NCI-H2227 treated with DMSO at 0.1 percent for 48 hours (cell line): ENCODE data around the gene KRT40.
A peak's percentile ranks its signal among the peaks of the same experiment; 100 is the strongest.

Experiments used
- DNase-seq: peaks from one replicate; lab custom pipeline; 2025; lab: John Stamatoyannopoulos, UW

The KRT40 gene

DNA sequence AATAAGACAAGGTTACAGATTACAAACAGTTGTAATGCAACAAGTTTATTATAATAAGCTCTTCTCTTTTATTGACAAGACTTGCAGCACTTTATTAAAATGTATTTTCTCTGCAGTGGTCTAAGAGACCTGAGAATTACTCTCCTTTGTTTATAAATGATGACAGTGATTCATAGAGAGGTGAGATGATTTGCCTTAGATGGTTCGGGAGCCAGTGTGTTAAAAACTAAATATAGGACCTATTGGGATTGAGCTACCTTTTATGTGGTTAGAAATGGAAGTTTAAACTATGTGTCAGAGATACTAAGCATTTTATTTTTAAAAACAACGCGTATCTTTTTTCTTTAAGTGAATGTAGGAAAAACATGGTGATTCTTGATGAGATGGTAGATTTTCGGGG, 12.7 kb upstream of the KRT40 start:
- DNase-seq = no peak

DNA sequence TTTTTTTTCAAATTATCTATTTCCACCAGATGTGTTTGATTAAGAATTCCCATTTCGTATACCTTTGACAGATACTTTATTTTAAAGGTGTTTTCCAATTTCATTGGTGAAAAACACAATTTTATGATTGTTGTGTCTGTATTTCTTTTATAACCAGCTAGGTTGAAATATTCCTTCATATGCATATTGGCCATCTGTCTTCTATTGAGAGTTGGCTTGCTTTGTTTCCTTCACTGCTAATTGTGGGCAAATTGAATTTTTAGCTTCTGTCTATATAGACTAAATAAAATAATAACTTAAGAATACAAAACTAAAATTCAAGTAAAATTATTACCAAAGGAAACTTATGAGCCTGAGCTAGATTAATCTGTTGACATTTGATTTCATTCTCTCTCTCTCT, 11.0 kb upstream of the KRT40 start:
- no peak for DNase-seq

DNA sequence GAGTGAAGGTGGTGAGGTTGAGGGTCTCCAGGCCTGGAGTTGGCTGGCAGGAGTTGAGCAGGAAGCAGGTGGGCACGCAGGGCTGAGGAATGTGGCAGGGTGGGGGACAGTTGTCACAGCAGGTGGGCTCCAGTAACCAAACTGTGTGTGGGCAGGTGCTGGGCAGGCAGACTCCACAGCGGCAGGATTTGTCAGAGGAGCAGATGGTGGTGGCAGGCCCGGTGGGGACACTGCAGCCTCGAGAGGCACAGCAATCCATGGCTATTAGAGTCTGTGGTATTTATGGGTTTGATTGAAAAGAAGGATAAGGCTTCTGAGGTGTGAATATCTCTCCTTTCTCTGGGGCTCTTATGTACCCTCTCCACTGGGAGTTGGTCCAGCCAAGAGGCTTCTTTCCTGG, 9.7 kb upstream of the KRT40 start, which contains the start of gene KRTAP3-3:
Gene KRTAP3-3 (minus strand): TSS at position 326 of the 400 bp plus-strand sequence. CDS start 67 bp downstream, at position 259.
- DNase-seq = no peak

DNA sequence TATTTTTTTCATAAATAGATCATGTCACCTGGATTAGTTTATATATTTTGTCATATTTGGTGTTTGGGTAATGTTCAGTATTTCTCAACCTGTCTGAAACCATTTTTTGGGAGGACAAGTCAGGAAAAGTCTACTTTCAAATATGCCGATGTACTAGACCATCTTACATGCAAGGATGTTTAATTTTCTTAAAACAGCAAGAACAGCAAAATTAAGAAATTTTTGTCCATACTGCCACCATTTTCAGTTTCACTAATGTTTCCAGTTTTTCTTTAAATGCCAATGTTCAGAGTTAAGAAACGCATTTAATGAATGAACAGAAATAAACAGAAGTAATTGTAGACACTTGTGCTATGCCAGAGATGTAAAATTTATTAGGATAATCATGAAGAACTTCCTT, 9.0 kb upstream of the KRT40 start:
- DNase-seq = no peak

DNA sequence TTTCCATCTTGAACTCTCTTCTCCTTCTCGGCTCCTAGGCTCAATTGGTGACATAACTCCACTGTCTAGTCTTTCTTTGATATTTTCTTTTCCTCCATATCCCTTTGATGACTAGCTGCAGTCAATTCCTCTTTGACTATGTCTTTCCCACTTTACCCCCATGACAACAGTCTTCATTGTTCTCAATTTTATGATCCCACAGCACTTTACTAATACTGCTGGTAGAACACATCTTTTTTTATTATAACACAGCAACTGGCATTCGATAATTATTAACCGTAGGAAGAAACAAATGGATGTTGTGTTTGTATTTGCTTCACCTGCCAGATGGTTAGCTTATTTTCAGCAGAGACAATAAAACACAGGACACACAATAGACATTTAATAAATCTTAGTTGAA, 8.5 kb upstream of the KRT40 start:
- no peak for DNase-seq

DNA sequence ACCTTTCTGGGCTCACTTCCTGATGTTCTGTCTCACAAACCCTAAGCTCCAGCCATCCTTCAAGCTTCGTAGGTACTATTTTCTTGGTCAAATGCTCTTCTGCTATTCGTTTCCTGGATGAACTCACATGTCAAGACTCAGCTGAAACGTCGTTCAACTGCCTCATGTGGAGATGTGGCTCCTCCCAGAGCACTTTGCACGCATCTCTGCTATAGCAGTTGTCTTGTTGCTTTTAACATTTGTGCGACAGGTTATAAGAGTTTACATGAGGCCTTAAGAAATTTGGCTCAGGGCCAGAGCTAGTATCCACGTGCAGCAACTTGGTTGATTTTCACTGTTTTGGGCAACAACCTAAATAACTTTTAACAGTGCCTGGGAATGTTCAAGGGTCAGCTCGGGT, 2.8 kb upstream of the KRT40 start:
- no peak for DNase-seq

DNA sequence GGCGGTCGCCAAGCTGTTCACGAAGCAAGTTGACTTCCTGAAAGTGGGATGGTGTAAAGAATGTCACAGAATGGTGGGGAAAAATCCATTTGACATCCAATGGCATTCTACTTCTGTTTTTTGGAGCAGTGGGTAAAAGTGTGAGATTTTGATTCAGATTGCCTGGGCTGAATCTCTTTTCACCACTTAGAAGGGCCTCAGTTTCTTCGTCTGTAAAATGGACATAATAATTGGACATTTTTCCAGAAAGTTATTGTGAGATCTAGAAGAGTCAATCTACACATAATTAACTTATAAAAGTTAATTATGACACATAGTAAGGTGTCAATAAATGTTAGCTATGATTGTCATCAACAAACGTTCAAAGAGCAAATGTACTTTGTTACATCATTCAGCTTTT, 3.0 kb downstream of the KRT40 start:
- DNase-seq = no peak

DNA sequence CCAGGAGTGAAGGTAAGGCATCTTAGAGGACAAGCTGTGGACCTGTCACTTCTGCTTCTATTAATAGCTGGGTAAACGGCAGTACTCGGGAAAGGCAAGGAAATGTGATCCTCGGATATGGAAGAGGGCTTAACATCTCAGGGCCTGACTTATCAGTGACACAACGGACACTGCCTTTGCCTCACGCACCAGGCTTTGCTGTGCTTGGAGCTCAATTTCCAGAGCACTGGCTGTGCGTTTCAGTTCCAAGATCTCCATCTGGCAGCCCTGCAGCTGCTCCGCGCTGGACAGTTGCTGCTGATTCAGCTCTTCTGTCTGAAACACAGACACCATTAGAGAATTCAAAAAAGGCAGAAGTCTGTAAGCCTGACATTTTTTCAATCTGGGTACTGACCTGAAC, 3.5 kb downstream of the KRT40 start:
- DNase-seq = peak; percentile 33

DNA sequence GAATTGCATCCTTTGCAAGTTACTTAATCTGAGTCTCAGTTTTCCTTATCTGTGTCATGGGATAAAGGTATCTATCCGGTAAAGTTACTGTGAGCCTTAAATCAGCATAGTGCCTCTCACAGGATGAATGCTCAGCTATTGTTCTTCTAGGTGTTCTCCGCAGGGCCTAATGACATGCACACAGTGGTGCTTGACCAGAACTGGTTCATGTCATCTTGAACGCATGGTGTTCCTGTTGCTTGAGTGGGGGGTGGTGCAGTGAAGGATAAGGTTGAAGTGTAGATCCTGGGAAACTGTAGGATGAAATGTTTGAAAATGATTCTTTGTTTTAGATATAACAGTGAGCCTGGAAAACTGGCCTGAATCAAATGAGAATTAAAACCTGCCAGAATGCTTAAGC, 4.0 kb downstream of the KRT40 start:
- no peak for DNase-seq

DNA sequence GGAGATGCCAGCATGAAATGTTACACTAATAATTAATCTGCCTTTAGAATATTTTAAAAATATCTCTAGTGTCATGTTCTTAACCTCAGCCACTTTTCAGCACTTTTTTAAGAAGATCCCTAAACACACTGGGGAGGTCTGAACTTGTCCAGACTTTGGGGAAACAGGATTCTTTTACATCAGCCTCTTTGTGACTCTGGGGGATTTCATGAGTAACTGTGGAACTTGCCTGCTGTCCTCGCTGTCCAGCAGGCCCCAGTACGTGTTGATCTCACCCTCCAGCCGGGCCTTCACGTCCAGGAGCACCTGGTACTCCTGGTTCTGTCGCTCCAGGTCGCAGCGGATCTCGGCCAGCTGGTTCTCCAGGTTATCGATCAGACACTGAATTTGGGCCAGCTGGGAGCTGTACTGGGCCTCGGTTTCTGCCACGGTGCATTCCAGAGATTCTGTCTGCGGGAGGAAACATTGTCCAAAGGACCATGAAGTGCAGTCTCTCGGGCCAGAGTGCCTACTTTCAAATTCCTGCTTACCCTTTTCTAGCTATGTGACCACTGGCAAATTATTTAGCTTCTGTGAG, 5.5 kb downstream of the KRT40 start:
- DNase-seq = no peak

DNA sequence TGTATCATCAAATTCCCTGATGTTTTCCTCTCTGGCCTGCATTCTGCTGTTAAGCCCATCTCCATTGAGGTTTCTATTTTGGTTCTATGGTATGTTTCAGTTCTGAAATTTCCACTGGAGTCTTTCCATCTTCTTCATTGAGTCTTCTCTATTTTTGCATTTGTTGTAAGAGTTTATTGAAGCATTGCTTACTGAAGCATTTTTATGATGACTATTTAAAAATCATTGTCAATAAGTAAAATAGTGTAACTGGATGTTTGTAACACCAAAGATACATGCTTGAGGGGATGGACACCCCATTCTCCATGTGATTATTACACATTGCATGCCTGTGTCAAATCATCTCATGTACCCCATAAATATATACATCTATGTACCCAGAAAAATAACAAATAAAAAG, 8.6 kb downstream of the KRT40 start:
- DNase-seq = no peak

DNA sequence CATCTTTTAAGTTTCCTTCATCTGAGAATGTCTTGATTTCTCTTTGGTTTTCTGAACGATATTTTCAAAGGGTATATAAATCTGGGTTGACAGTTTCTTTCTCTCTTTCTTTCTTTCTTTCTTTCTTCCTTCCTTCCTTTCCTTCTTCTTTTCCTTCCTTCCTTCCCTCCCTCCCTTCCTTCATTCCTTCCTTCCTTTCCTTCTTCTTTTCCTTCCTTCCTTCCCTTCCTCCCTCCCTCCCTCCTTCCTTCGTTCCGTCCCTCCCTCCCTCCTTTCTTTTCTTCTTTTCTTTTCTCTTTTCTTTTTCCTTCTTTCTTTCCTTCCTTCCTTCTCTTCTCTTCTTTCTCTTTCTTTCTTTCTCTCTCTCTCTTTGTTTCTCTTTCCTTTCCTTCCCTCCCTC, 9.8 kb downstream of the KRT40 start:
- DNase-seq = no peak

DNA sequence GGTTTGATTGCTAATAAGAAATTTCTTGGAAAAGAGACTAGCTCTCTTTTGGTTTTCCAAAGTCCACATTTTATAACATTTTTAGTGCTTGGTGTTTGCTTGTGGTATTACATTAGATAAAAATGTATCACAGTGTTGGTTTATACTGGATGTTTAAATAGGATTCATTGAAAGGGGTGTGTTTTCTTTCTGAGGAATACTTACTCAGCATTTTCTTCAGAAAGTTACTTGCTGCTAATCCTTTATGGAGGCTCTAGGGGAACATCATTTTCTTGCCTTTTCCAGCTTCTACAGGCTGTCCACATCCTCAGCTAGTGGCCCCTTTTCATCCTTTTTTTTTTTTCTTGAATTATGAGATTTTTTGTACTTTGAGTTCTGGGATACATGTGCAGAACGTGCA, 16.5 kb downstream of the KRT40 start:
- no peak for DNase-seq

DNA sequence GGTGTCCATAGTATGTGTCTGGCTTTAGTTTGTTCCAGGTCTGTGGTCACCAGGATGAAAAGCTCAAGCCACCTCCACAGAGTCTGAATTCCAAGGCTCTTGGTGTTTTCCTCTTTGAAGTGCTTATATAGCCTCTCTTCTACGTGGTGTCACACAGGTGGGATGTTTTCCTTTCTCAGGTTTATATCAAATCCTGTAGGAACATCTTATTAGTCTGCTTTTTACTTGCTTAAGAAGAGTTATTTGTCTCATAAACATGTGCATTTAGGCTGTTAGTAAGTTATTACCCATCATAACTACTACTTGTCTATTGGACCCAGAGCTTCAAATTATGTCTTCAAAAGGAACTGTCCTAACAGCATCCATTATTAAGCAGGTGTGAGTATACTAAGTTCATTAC, 17.3 kb downstream of the KRT40 start, which contains the start of gene KRT39:
Gene KRT39 (minus strand): TSS at position 101 of the 400 bp plus-strand sequence. CDS start 92 bp downstream, at position 9.
- DNase-seq = no peak

DNA sequence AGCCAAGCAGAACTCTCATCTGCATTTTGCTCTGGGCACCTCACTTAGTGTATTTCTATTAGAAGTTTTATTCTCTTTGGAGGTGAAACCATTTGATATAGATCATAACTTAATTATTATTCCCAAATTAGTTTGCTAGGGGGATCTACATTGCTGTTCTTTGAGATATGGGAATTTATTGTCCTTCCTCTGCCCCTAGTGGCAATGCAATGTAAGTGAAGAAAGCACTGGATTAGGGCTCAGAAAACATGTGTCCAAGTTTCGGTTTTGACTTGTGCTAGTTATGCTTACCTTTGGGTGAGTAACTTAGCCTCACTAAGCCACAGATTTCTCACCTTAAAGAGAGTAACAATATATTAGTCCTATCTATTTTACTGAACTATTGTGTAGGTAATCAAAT, 20.3 kb downstream of the KRT40 start:
- DNase-seq = no peak

DNA sequence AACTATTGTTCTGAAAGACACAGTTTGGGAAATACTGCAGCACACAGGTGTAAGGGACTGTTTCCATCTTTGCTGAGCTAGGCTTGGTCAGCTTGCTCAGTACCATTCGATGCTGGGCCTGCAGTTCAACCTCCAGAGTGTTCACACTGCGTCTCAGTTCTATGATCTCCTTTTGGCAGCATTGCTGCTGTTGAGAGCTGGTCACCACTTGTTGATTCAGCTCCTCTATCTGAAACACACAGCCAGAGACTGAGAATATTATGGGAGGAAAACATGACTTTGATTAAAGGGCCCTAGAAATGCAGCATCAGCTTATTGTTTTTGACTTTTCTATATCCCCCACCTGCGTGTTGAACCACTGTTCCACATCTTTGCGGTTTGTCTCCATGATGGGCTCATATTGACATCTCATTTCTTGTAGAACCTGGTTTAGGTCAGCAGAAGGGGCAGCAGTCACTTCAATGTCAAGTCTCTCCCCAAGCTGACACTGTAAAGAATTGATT, 22.0 kb downstream of the KRT40 start:
- no peak for DNase-seq

DNA sequence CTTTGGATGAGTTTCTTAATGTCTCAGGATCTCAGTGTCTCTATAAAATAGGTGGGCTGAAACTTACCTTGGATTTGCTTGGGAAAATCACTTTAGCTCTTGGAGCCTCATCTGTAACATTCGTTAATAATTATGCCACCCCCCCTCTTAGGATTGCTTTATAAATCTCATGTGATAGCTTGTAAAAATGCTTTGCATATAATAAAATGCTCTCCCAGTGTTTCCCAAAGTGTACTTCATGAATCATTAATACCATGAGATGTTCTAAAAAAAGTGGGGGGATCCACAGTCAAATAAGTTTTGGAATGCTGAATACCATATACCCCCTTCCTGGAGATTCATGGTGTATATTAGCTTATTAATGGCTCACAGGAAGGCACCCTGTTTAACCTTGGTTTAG, 22.5 kb downstream of the KRT40 start:
- no peak for DNase-seq

DNA sequence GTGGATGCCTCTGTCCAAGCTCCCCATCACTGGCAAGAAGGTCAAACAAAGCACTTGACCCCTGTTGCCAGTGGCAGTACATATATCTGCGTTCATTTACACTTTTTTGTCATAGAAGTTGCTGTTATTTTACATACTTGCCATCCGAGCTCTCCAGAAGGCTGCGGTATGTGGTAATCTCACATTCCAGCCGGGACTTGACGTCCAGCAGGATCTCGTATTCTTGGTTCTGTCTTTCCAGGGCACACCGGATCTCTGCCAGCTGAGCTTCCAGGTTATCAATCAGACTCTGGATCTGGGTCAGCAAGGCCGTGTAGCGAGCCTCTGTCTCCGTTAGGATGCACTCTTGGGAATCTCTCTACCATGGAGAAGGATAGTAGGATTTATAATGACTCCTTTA, 24.0 kb downstream of the KRT40 start:
- no peak for DNase-seq

DNA sequence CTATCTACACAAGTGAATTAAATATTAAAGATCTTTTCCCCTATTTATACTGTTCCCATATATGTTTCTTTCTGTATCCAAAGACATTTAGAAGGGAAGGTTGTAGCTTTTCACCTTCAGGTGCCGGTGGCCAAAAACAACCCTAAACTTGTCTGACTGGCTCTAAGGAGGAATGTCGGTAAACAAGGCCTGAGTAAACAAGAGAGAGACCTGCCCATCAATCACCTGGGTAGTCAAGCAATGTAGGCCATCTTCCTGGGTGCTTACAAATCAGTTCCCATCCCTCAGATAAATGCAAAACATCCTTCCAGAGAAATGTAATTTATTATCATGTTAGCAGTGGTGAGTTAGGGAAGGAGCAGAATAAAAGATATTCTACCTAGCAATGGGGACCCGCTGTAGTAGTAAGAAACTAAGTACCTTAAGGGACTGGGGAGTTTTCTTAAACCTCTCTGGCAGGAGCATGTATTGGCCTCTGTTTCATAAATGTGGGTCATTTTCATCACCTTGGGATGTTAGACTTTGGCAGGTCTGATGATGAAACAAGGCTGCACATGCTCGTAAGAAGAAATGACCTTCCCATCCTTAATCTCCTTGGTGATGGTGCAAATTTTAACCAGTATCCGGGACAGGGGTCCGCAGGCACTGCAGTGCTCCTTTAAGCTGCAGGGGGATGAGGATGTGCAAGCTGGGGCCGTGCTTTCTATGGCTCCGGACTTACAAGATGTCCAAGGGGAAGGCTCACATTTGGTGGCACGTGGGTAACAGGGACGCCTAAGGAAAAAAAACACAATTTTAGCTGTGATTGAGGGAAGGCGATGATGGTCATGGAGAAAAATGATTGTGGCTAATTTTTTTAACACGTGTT, 25.8 kb downstream of the KRT40 start:
- DNase-seq = no peak

DNA sequence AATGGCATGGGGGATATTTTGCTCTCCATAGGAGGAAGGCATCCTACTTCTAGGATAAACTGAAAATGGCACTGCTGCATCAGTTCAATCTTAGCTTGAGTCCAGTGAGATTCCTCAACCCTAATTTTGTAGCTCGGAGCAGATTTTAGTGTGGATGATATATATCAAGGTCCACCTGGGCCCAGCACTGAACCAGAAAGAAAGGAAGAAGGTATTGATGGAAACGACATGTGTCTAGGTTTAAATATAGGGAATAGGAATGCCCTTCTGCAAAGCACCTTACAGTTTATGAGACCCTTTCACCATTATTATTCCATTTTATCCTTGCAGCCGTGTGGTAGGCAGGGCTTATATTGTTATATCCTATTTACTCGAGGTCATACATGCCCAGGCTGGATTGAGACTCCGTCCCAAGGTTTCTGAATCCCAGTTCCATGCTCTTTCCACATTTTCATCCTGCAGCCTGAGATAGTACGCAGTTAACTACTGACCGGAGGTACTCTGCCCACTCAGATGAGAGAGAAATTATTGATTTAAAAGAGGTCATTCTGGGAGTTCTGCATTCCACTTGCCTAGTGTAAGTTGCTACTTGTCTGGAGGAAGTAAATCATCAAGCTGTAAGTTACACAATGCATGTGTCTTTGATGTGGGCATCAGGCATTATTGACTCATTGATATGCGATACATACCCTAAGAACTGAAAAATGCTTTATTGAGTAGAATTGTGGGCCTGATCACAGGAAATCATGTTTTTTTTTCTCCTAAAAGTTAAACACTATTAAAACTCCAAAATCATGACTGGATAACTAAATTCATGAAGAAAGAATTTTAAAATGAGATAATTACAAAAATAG, 27.5 kb downstream of the KRT40 start:
- peak; percentile 29 for DNase-seq

DNA sequence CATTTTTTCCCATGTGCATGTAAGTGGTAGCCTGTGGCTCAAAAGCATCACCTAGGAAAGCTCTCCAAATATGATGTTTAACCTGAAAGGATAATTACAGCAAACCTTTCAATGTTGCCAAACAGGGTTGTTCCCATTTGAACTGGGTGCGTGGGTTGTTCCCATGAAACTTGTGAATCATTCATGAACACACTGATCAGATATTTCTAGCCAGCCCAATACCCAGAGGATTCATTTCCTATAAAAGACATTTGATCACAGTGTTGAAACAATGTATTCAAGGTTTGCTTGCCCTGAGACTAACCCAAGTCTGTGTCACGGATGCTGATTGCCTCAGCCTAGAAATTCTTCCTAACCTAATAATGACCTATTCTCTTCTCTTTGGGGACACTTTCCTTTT, 30.2 kb downstream of the KRT40 start:
- no peak for DNase-seq

DNA sequence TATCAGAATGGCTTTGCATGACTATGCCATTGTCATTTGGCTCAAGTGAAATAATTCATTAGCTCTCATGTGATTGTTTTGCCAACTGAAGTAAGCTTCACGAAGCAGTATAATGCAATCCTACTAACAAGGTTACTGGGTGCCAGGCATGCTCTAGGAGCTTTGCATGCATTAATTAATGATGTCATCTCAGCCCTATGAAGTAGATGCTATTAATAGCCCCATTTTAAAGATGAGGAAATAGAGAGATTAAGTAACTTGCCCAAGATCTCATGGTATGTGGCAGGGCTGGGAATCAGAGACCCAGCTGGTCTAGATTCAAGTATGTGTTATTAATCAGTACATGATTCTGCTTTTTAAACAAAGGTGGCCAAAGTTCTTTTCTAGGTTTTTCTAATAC, 31.5 kb downstream of the KRT40 start:
- no peak for DNase-seq

DNA sequence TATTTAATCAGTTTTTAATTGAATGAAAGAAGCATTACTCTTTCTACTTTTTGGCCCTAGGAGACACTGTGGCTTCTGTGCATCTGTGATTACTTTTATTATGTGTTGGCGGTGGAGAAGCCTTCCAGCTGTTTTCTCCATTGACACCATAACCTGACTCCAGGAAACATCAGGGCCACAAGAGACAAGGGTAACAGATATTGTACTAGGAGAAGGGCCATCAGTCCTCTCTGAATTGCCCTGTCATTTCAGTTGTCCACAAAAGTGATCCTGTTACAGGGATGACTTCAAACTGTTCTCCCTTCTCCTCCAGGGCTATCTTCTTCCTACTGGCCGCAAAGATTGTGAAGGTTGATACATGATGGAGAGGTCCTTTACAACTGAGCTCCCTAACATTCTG, 32.0 kb downstream of the KRT40 start:
- no peak for DNase-seq
